Testis (tissue), 3 donors: ENCODE measurements around the gene STX11. TPM values are rescaled to one million over a fixed set of nuclear protein-coding genes. Genes with fewer than 3 reads are reported as not detected.

Experiments used
- DNase-seq: peaks from one replicate; pipeline ENCODE4 v3.0.0-alpha.2; 2019
- H3K27ac ChIP-seq, 2 donors: fragments of 200-600 bp; sonication (generic); one replicate each; pipeline ENCODE4 v1.5.1; 2019
- H3K27me3 ChIP-seq: fragments of 200-600 bp; sonication (generic); one replicate; pipeline ENCODE4 v1.5.1; 2019
- H3K36me3 ChIP-seq: fragments of 200-600 bp; sonication (generic); one replicate; pipeline ENCODE4 v1.5.1; 2017; ENCODE audit warnings: low read depth; ENCODE audit errors: missing control alignments
- H3K4me1 ChIP-seq: fragments of 200-600 bp; sonication (generic); one replicate; pipeline ENCODE4 v1.5.1; 2019
- H3K4me3 ChIP-seq, 2 donors: fragments of 200-600 bp; sonication (generic); one replicate each; pipeline ENCODE4 v1.5.1; 2017 to 2019
- H3K9me3 ChIP-seq: fragments of 200-600 bp; sonication (generic); one replicate; pipeline ENCODE4 v1.5.1; 2017
- POLR2A ChIP-seq: fragments of 450-650 bp; IDR thresholded peaks from one replicate; pipeline ENCODE4 v1.6.1; 2017; ENCODE audit warnings: antibody characterized with exemption, mild to moderate bottlenecking, moderate library complexity
- WGBS, 2 donors: methylation state at CpG; one replicate each; pipeline ENCODE4 v1.1.5; 2018; 5-methylcytosine and 5-hydroxymethylcytosine counted together
- intact Hi-C: fragments of 100-400 bp; cut with DNase I; formaldehyde crosslinking; loops from one replicate; pipeline ENCODE4 v1.15.1; 2023; ENCODE audit warnings: low total_unique reads
- polyA plus RNA-seq: library from polyadenylated mRNA; stranded (reverse); fragments of 350-450 nt; fragmentation: Illumina TruSeq; extraction: RNeasy Lipid Tissue Mini Kit (QIAGEN cat#74804); gene quantifications from one replicate; pipeline ENCODE4 v1.2.3, GENCODE V29; 2014; ENCODE audit warnings: low read depth, low replicate concordance; ENCODE audit not compliant: insufficient read depth
- total RNA-seq, 2 donors: library from RNA; depleted of rRNA; stranded (reverse); fragments of >200 nt; gene quantifications; one replicate each; pipeline ENCODE4 v1.2.3, GENCODE V29; 2016
- TF ChIP-seq, protein P1 (sequence below), 3 experiments: fragments of 450-650 bp in 2 of 3; fragments of 200-600 bp in 1 of 3; sonication (generic) in 1 of 3; IDR thresholded peaks; one replicate each; pipeline ENCODE4 v1.5.1; 2016 to 2019; ENCODE audit warnings: antibody characterized with exemption in 3 of 3, mild to moderate bottlenecking in 2 of 3, moderate library complexity in 1 of 3

The STX11 gene
- total and polyA plus RNA-seq, 3 donors from 2014 or later: 4.6 to 9.5 (median 6.1) TPM

DNA sequence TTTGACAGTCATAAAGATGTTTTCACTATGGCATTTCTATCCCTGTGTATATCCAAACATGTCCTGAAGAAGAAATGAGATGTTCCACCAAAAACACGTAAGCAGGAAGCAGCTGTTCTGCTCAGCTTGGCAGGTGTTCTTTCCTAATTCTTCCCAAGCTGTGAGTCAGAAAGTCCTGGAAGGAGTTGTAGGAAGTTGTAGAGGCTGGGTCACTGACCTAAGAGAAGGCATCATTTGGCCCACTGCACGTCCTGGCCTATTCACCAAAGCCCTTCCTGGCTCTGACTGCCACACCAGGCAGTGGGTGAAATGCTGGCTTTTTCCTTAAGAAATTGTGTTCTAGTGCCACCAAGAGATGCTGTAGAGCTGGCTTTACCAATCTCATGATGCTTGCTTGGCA, 40.3 kb downstream of the STX11 start:
- TF ChIP-seq, protein P1, sequence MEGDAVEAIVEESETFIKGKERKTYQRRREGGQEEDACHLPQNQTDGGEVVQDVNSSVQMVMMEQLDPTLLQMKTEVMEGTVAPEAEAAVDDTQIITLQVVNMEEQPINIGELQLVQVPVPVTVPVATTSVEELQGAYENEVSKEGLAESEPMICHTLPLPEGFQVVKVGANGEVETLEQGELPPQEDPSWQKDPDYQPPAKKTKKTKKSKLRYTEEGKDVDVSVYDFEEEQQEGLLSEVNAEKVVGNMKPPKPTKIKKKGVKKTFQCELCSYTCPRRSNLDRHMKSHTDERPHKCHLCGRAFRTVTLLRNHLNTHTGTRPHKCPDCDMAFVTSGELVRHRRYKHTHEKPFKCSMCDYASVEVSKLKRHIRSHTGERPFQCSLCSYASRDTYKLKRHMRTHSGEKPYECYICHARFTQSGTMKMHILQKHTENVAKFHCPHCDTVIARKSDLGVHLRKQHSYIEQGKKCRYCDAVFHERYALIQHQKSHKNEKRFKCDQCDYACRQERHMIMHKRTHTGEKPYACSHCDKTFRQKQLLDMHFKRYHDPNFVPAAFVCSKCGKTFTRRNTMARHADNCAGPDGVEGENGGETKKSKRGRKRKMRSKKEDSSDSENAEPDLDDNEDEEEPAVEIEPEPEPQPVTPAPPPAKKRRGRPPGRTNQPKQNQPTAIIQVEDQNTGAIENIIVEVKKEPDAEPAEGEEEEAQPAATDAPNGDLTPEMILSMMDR (IDR thresholded peaks at IDR 0.05): no peak
- TF ChIP-seq POLR2A: no peak
- no peak for DNase-seq
- intact Hi-C loops: loop anchor here (10.0 kb wide), 1 partner anchor 66 kb away; no protein-coding TSS in a partner anchor
- no peaks in the 10 kb centered on the region for H3K27me3 ChIP-seq
- H3K4me3 ChIP-seq: no peak overlapping the region
- H3K9me3 ChIP-seq: no peaks in the 10 kb centered on the region
- no peaks in the 10 kb centered on the region for H3K36me3 ChIP-seq
- no peak overlapping the region for H3K27ac ChIP-seq
- WGBS, 2 donors: 53 to 60% methylated on average over 2 of the region's 2 CpGs
- no peaks in the 10 kb centered on the region for H3K4me1 ChIP-seq

DNA sequence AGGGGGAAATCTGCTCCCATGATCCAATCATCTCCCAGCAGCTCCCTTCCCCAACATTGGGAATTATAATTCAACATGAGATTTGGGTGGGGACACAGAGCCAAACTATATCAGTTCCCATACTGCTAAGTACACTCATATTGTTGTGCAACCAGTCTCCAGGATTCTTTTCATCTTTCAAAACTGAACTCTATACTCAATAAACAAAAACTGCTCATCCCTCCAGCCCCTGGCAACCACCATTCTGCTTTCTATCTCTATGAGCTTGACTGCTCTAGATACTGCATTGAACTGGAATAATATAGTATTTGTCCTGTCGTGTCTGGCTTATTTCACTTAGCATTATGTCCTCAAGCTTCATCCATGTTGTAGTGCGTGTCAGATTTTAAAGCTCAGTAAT, 42.9 kb downstream of the STX11 start:
- Histone ChIP-seq H3K27me3 (no peaks in the 10 kb centered on the region), H3K27ac (no peak overlapping the region), H3K4me3 (no peak overlapping the region), H3K36me3 (no peaks in the 10 kb centered on the region), H3K4me1 (no peaks in the 10 kb centered on the region), H3K9me3 (no peaks in the 10 kb centered on the region)
- intact Hi-C loops: loop anchor here (10.0 kb wide), 1 partner anchor 68 kb away; no protein-coding TSS in a partner anchor
- no peak for TF ChIP-seq POLR2A
- TF ChIP-seq, protein P1 (IDR thresholded peaks at IDR 0.05): no peak
- 93 to 95% methylated on average over 2 of the region's 2 CpGs for WGBS, 2 donors
- DNase-seq: no peak

DNA sequence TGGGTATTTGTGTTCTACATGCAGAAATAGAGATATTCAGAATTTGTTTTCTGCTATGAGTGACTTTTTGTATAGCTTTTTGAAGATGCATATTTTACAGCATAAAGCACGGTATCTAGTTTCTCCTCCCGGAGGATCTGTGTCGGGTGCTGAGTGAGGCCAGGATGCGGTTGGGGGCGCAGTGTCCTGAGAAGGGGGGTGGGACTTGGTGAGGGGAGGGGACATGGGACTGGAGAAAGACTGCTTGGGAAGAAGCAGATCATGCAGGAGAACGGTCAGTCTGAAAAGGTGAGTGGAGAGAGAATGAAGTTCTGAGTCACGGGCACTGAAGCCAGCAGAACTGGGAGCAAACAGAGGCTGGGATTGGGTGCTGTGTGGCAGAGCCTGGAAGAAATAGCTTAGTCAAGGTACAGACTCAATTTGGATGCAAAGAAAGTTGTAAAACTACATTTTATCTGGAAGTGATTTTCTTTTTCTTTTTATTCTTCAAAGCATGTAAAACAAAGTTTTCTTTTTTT, 44.0 kb downstream of the STX11 start:
- intact Hi-C loops: loop anchor here (10.0 kb wide), 1 partner anchor 70 kb away; no protein-coding TSS in a partner anchor
- no peak for DNase-seq
- H3K36me3 ChIP-seq: no peaks in the 10 kb centered on the region
- no peaks in the 10 kb centered on the region for H3K27me3 ChIP-seq
- no peaks in the 10 kb centered on the region for H3K4me1 ChIP-seq
- 53 to 60% methylated on average over 7 of the region's 7 CpGs for WGBS, 2 donors
- H3K27ac ChIP-seq: no peak overlapping the region
- H3K9me3 ChIP-seq: no peaks in the 10 kb centered on the region
- no peak for TF ChIP-seq POLR2A
- TF ChIP-seq, protein P1 (IDR thresholded peaks at IDR 0.05): no peak
- H3K4me3 ChIP-seq: no peak overlapping the region

DNA sequence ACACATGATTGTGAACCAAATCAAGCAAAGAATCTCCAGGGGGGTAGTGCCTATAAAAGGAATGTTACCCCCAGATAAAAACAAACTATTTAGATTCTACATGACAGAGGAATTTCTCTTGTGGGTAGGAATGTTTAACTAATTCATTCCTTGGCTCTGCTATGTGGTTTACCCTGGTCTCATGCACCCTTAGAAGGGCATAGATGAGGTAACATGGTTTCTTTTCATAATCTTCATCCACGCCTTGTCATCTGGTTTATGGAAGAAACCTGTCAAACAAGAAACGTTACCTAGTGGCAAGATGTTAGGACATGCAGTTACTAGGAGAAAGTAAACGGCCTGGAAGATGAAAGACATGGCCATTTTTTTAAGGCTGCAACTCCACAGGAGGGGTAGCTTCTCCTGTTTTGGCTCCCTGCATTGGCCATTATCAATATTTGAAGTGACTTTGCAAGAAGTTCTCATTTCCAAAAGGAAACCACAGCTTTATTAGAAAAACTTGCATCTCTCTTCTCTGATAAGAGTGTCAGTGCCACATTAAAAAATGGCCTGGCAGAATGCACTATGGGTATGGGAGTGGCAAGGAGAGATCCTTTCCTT, 45.5 kb downstream of the STX11 start:
- 68 to 70% methylated on average over 3 of the region's 3 CpGs for WGBS, 2 donors
- Histone ChIP-seq H3K36me3 (no peaks in the 10 kb centered on the region), H3K27ac (no peak overlapping the region), H3K27me3 (no peaks in the 10 kb centered on the region), H3K9me3 (no peaks in the 10 kb centered on the region), H3K4me1 (no peaks in the 10 kb centered on the region), H3K4me3 (no peak overlapping the region)
- TF ChIP-seq, protein P1 (IDR thresholded peaks at IDR 0.05): no peak
- no peak for TF ChIP-seq POLR2A
- no peak for DNase-seq
- intact Hi-C loops: loop anchor here (10.0 kb wide), 1 partner anchor 71 kb away; no protein-coding TSS in a partner anchor

DNA sequence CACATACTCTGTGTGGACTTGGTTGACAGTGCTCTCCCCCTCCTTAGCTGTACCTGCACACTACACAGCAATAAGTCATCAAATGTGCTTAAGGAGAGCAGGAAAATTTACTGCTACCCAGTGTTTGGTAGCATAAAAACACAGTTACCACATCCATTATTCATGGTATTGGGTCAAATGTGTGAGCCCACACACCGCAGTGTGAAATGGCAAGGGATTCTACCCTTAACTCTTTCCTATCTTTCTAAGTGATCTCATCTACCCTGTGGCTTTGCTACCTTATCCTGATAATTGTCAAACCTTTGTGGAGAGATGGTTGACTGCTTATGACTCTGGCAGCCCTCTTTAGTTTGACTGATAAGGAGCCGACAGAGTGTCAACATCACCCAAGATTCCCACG, 47.6 kb downstream of the STX11 start:
- intact Hi-C loops: loop anchor here (10.0 kb wide), 1 partner anchor 73 kb away; no protein-coding TSS in a partner anchor
- 74 to 76% methylated on average over 3 of the region's 3 CpGs for WGBS, 2 donors
- no peak for TF ChIP-seq POLR2A
- TF ChIP-seq, protein P1 (IDR thresholded peaks at IDR 0.05): no peak
- no peak for DNase-seq
- no peak overlapping the region for H3K27ac ChIP-seq
- no peaks in the 10 kb centered on the region for H3K9me3 ChIP-seq
- no peak overlapping the region for H3K4me3 ChIP-seq
- H3K27me3 ChIP-seq: no peaks in the 10 kb centered on the region
- no peaks in the 10 kb centered on the region for H3K4me1 ChIP-seq
- H3K36me3 ChIP-seq: no peaks in the 10 kb centered on the region
